ENCODE measurements around the gene LRRC66.

LRRC66 gene

GRCh38 chr4:52005604-52006273 lies 14.4 kb downstream of the LRRC66 start:
- DNase-seq (ENCODE audit: low spot score) = no peak
- in situ Hi-C loops (cut with MboI; ENCODE audit: low pct_unique_long_range_greater_than_20kb, low sequenced_read_pairs, unreplicated experiment) = no loop called here
- TF ChIP-seq CTCF (IDR thresholded peaks at IDR 0.05; ENCODE audit: extremely low read depth, insufficient read depth, missing control alignments) = no peak

GRCh38 chr4:52004414-52004813 lies 15.7 kb downstream of the LRRC66 start:
- DNase-seq (ENCODE audit: low spot score) = no peak
- in situ Hi-C loops (cut with MboI; ENCODE audit: low pct_unique_long_range_greater_than_20kb, low sequenced_read_pairs, unreplicated experiment) = no loop called here

GRCh38 chr4:52001616-52002015 lies 18.5 kb downstream of the LRRC66 start:
- TF ChIP-seq CTCF (IDR thresholded peaks at IDR 0.05; ENCODE audit: extremely low read depth, insufficient read depth, missing control alignments) = no peak
- DNase-seq (ENCODE audit: low spot score) = no peak
- in situ Hi-C loops (cut with MboI; ENCODE audit: low pct_unique_long_range_greater_than_20kb, low sequenced_read_pairs, unreplicated experiment) = no loop called here

More at GRCh38 chr4:52004414-52004813, 15.7 kb downstream of the LRRC66 start:
- TF ChIP-seq CTCF (IDR thresholded peaks at IDR 0.05; ENCODE audit: extremely low read depth, insufficient read depth, missing control alignments) = no peak

GRCh38 chr4:51999250-51999649 lies 20.9 kb downstream of the LRRC66 start:
- no peak for DNase-seq (ENCODE audit: low spot score)
- in situ Hi-C loops (cut with MboI; ENCODE audit: low pct_unique_long_range_greater_than_20kb, low sequenced_read_pairs, unreplicated experiment) = no loop called here
- TF ChIP-seq CTCF (IDR thresholded peaks at IDR 0.05; ENCODE audit: extremely low read depth, insufficient read depth, missing control alignments) = no peak

- DNase-seq (ENCODE audit: low spot score) = no peak
- in situ Hi-C loops (cut with MboI; ENCODE audit: low pct_unique_long_range_greater_than_20kb, low sequenced_read_pairs, unreplicated experiment) = no loop called here
- no peak for TF ChIP-seq CTCF (IDR thresholded peaks at IDR 0.05; ENCODE audit: extremely low read depth, insufficient read depth, missing control alignments)
Observed at GRCh38 chr4:51998837-51999236, 21.3 kb downstream of the LRRC66 start.

- in situ Hi-C loops (cut with MboI; ENCODE audit: low pct_unique_long_range_greater_than_20kb, low sequenced_read_pairs, unreplicated experiment) = no loop called here
- no peak for DNase-seq (ENCODE audit: low spot score)
- no peak for TF ChIP-seq CTCF (IDR thresholded peaks at IDR 0.05; ENCODE audit: extremely low read depth, insufficient read depth, missing control alignments)
Observed at GRCh38 chr4:51997647-51998046, 22.5 kb downstream of the LRRC66 start.
